Measurements from ENCODE around the gene IL36G. TPM values are rescaled to one million over a fixed set of nuclear protein-coding genes. Genes with fewer than 3 reads are reported as not detected.

The IL36G gene
- total RNA-seq (2011; cell fraction: chromatin; rRNA removed; ENCODE audit: low replicate concordance): not detected in 2 replicates
- total RNA-seq (2011; cell fraction: nucleolus; rRNA removed): not detected in 2 replicates
- total RNA-seq (2011; cell fraction: nucleoplasm; rRNA removed): not detected in 2 replicates
- total RNA-seq (2014; rRNA removed) (not detected in 2 replicates), total RNA-seq (2014; rRNA removed; fragmentation: Illumina TruSeq; extraction: Trizol) (not detected in 2 replicates), total RNA-seq (2015; rRNA removed; fragmentation: Illumina TruSeq; extraction: Trizol) (not detected in 2 replicates), total RNA-seq (2021) (not detected in 2 replicates), polyA plus RNA-seq (2011; rRNA removed) (not detected in 2 replicates), polyA plus RNA-seq (2014; fragmentation: Illumina TruSeq; extraction: Trizol) (not detected in 2 replicates), polyA plus RNA-seq (2014; fragmentation: Nextera tagmentation; extraction: Ambion mirVana) (not detected), polyA plus RNA-seq (2014; rRNA removed) (not detected in 2 replicates), polyA minus RNA-seq (2011; rRNA and poly(A)+ RNA removed) (not detected in 2 replicates), Bru-seq, nascent RNA (not detected), BruChase-seq, experiment 1, labeled RNA remaining after a 2-hour chase (not detected), BruChase-seq, experiment 2, labeled RNA remaining after a 6-hour chase (not detected)
- polyA plus RNA-seq (2011; cell fraction: cytosol; rRNA removed): not detected in 2 replicates
- polyA plus RNA-seq (2011; cell fraction: nucleus; rRNA removed): 0.46 TPM in 1 of 2 replicates, not detected in the other
- 0.10 TPM in 1 of 2 replicates, not detected in the other for polyA plus RNA-seq (2012)
- not detected in 2 replicates for polyA minus RNA-seq (2011; cell fraction: cytosol; rRNA and poly(A)+ RNA removed)
- not detected in 2 replicates for polyA minus RNA-seq (2011; cell fraction: nucleus; rRNA and poly(A)+ RNA removed)
- long read RNA-seq, experiment 1, partial matches to known transcripts: 0 of 1 reads
- long read RNA-seq, experiment 1, other reads (novel, unspliced or antisense): 1 of 1 reads
- long read RNA-seq, experiment 2: 0 reads
- long read RNA-seq, experiment 3: 0 reads

DNA sequence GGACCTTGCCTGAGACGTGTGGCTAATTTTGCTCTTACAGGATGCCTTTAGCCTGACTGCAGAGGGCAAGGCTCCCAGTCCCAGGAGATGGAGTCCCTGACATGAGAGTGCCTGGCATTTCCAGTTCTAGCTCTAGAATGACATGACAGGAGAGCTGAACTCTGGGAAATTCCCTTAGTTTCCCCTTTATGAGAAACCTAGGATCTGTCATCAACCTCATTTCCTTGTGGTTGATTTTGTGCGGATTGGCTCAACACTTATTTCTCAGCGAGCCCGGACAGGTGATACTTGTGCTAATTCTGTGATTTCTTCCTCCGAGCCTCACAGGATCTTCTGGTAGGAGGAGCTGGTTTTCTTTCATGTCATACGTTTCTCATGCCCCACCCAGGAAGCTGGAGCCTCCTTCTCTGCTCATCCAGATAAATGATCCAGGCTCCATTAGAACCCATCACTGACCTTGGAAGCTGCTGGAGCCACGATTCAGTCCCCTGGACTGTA, at the start of gene IL36G:
Gene IL36G (plus strand): TSS at position 448 of the 498 bp plus-strand sequence. CDS start 633 bp downstream, outside the sequence.
- no peak within 1 kb of the TSS; a peak in 1 of 4 replicates for H3K9ac ChIP-seq (ENCODE audit: insufficient read depth in 1 of 2, low read depth in 2 of 2, low read length in 2 of 2)
- in situ Hi-C loops (cut with MboI) (no loop called here), intact Hi-C loops (cut with micrococcal nuclease) (no loop called here)
- POLR2A ChIA-PET: interaction anchor here (0.5 to 0.6 kb wide), 2 partner anchors 15 to 38 kb away, joined by 3 read pairs; no protein-coding TSS in a partner anchor
- FAIRE-seq (no peak), ATAC-seq (no peak), DNase-seq (ENCODE audit: extremely low read depth in 1 of 4, low spot score in 3 of 4) (no peak)
- WGBS (ENCODE audit: insufficient coverage, low coverage, missing lambda C conversion rate): 1% methylated on average over 7 of the region's 7 CpGs
- no peak within 1 kb of the TSS for H2AFZ ChIP-seq (ENCODE audit: low read depth, low read length)
- H3K4me3 ChIP-seq: no peak within 1 kb of the TSS
- H3K36me3 ChIP-seq (ENCODE audit: control insufficient read depth, insufficient read depth, low read length): no peaks in the 10 kb centered on the region
- no peaks in the 10 kb centered on the region for H4K20me1 ChIP-seq (replicated peaks; ENCODE audit: control insufficient read depth, insufficient read depth, low read length)
- H3K4me1 ChIP-seq (replicated peaks in 1 of 2; ENCODE audit: control insufficient read depth in 2 of 2, insufficient read depth in 2 of 2, low read length in 2 of 2): no peaks in the 10 kb centered on the region
- no peaks in the 10 kb centered on the region for H3K9me3 ChIP-seq (replicated peaks; ENCODE audit: control insufficient read depth, insufficient read depth, low read depth, low read length)
- peaks cover 16 to 33% of the 10 kb centered on the region in 2 experiments; a peak in 4 of 5 replicates for H3K27me3 ChIP-seq (ENCODE audit: control insufficient read depth in 2 of 2, insufficient read depth in 2 of 2, low read length in 2 of 2)
- TF ChIP-seq SUPT5H (IDR thresholded peaks at IDR 0.05) (no peak), NUFIP1 (IDR thresholded peaks at IDR 0.05; ENCODE audit: partially characterized antibody) (no peak), ZNF165 (CRISPR knock-in tag; IDR thresholded peaks at IDR 0.05; ENCODE audit: borderline replicate concordance) (no peak), PHB (CRISPR knock-in tag; IDR thresholded peaks at IDR 0.05) (no peak)
- no peaks in the 10 kb centered on the region for H3K9me1 ChIP-seq (ENCODE audit: control insufficient read depth, insufficient read depth, low read length)
- no peak within 1 kb of the TSS for H3K4me2 ChIP-seq (ENCODE audit: insufficient read depth, low read length)
- no peaks in the 10 kb centered on the region for H3K79me2 ChIP-seq (ENCODE audit: control insufficient read depth, insufficient read depth, low read length)
- CTCF ChIA-PET (ENCODE audit: low intra/inter-chr PET ratio): no interaction called here
- no TSS peak for BruUV-seq (replicated peaks)
- H3K27ac ChIP-seq (ENCODE audit: extremely low read depth, low read depth, low read length): no peak within 1 kb of the TSS

Measured in K562 (cell line).